IPS-15b (cell line): Measurements from ENCODE around the gene AVP.
"Not testable (repeated sequence)": the region's sequence is repeated elsewhere in the genome, so short reads cannot be mapped to it uniquely, and the experiment has no call there.

ENCODE experiments used
- H3K27me3 ChIP-seq: one replicate; pipeline ENCODE4 v1.6.1; 2013; ENCODE audit warnings: low read length; ENCODE audit not compliant: control insufficient read depth, insufficient read depth
- H3K36me3 ChIP-seq: one replicate; pipeline ENCODE4 v1.6.1; 2013; ENCODE audit warnings: low read length; ENCODE audit not compliant: control insufficient read depth, insufficient read depth
- H3K4me1 ChIP-seq: one replicate; pipeline ENCODE4 v1.6.1; 2013; ENCODE audit warnings: mild to moderate bottlenecking, low read length; ENCODE audit not compliant: control insufficient read depth, insufficient read depth
- H3K4me3 ChIP-seq: one replicate; pipeline ENCODE4 v1.5.1; 2013; ENCODE audit warnings: low read depth, low read length
- H3K9ac ChIP-seq: one replicate; pipeline ENCODE4 v1.6.1; 2013; ENCODE audit warnings: low read depth, mild to moderate bottlenecking, low read length
- H3K9me3 ChIP-seq: one replicate; pipeline ENCODE4 v1.6.1; 2013; ENCODE audit warnings: mild to moderate bottlenecking, low read length; ENCODE audit not compliant: control insufficient read depth, insufficient read depth

AVP gene

DNA sequence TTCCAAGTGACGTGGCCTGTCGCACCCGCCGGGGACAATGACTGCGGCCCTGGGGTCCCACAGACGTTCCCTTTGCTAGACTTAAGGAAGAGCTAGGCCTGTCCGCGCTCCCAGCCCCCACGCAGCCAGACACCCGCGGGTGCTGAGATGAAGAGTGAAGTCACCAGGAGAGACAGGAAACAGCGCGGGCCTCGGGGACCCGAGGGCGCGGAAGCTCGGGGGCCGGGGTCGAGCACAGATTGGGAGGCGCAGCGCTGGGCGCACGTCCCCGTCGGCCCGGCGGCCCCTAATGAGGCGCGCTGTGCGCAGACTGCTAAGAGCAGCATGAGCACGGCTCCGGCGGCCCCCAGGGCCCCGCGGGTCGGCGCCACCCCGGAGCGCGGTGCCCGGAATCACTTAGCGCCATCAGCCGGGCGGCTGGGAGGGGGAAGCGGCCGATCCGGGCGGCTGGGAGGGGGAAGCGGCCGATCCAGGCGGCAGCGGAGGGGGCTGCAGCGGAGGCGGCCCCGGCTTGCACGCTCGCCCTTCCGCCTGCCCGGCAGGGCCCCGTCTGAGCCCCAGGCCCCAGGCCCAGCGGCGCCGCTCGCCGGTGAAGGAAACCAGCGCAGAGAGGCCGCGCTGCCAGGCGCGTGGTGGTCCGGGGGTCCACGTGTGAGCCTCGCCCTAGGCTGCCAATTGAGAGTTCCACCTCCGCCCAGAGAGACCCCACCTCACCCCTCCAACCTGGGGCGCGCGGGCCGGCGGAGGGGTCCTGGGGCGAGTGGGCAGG, 8.3 kb upstream of the AVP start:
- no peaks in the 10 kb centered on the region for H3K36me3 ChIP-seq
- peak overlapping the region; percentile 37 for H3K4me3 ChIP-seq
- H3K9me3 ChIP-seq: no peaks in the 10 kb centered on the region
- H3K4me1 ChIP-seq: no peaks in the 10 kb centered on the region
- H3K9ac ChIP-seq: peak overlapping the region; percentile 47
- peaks cover 20% of the 10 kb centered on the region for H3K27me3 ChIP-seq

- peaks cover 20% of the 10 kb centered on the region for H3K27me3 ChIP-seq
- H3K9me3 ChIP-seq: no peaks in the 10 kb centered on the region
- no peak overlapping the region for H3K4me3 ChIP-seq
- no peak overlapping the region for H3K9ac ChIP-seq
- H3K36me3 ChIP-seq: no peaks in the 10 kb centered on the region
- H3K4me1 ChIP-seq: no peaks in the 10 kb centered on the region
Observed at GRCh38 chr20:3090565-3090964, 6.0 kb upstream of the AVP start.

GRCh38 chr20:3088031-3088430, 3.5 kb upstream of the AVP start:
- no peak overlapping the region for H3K4me3 ChIP-seq
- H3K9me3 ChIP-seq: no peaks in the 10 kb centered on the region
- no peak overlapping the region for H3K9ac ChIP-seq
- H3K4me1 ChIP-seq: peaks cover 2% of the 10 kb centered on the region
- no peaks in the 10 kb centered on the region for H3K36me3 ChIP-seq
- peaks cover 36% of the 10 kb centered on the region for H3K27me3 ChIP-seq

- H3K4me1 ChIP-seq: peaks cover 2% of the 10 kb centered on the region
- H3K9me3 ChIP-seq: no peaks in the 10 kb centered on the region
- peaks cover 42% of the 10 kb centered on the region for H3K27me3 ChIP-seq
- H3K4me3 ChIP-seq: no peak overlapping the region
- H3K36me3 ChIP-seq: no peaks in the 10 kb centered on the region
- H3K9ac ChIP-seq: no peak overlapping the region
Observed at GRCh38 chr20:3085571-3086072, 1.1 kb upstream of the AVP start.

- H3K4me3 ChIP-seq: no peak overlapping the region
- peaks cover 2% of the 10 kb centered on the region for H3K4me1 ChIP-seq
- H3K9ac ChIP-seq: no peak overlapping the region
- H3K9me3 ChIP-seq: no peaks in the 10 kb centered on the region
- no peaks in the 10 kb centered on the region for H3K36me3 ChIP-seq
- peaks cover 43% of the 10 kb centered on the region for H3K27me3 ChIP-seq
Observed at GRCh38 chr20:3084986-3085360, 449 bp upstream of the AVP start.

GRCh38 chr20:3082955-3083952, 1.3 kb downstream of the AVP start:
- peak overlapping the region; percentile 65 for H3K4me3 ChIP-seq
- H3K27me3 ChIP-seq: peaks cover 47% of the 10 kb centered on the region

DNA sequence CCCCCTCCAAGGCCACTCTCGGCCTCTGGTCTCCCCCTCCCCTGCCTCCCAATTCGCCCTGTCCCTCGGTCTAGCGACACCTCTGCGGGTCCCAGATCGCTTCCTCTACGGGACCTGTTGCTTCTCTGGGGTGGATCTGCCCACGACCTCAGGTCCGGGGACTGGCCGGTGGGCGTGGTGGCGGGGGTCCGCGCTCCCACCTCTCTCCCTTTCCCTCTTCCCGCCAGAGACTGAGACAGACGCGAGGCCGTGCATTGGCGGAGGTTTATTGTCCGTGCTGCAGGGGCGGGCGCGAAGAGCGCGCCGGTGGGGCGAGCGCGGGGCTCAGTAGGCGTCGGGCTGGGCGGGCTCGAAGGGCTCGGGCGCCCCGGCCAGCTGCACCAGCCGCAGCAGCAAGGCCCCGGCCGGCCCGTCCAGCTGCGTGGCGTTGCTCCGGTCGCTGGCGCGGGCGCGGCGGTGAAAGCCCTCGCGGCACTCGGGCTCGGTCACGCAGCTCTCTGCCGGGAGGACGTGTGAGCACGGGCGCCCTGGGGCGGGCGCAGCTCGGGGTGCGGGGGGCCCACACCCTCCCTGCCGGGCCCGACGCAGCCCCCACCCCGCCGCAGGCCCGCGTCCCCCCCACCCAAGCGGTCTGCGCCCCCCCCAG, 2.1 kb downstream of the AVP start:
- H3K36me3 ChIP-seq: no peaks in the 10 kb centered on the region
- peaks cover 47% of the 10 kb centered on the region for H3K27me3 ChIP-seq
- peak overlapping the region; percentile 52 for H3K4me3 ChIP-seq
- H3K9ac ChIP-seq: no peak overlapping the region
- peaks cover 2% of the 10 kb centered on the region for H3K4me1 ChIP-seq
- no peaks in the 10 kb centered on the region for H3K9me3 ChIP-seq

More at GRCh38 chr20:3082955-3083952, 1.3 kb downstream of the AVP start:
- H3K9me3 ChIP-seq: no peaks in the 10 kb centered on the region
- H3K4me1 ChIP-seq: peaks cover 2% of the 10 kb centered on the region
- no peaks in the 10 kb centered on the region for H3K36me3 ChIP-seq
- H3K9ac ChIP-seq: no peak overlapping the region

DNA sequence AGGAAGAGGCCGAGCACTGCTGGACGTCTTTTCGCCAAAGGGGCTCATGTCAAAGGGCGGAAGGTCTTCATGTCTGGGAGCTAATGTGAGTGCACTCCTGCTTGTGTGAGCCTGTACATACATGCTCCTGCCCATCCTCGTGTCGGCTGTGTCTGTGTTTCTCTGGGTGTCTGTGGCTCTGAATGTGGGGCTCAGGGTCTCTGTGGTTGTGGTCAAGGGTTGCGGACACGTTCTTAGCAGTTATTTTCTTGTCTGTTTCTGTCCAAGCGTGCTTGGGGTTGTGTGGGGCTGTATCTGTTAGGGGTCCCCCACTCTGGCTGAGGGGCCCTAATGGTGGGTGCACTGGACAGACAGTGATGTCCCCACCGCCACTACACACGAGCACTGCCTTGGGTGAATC, 2.9 kb downstream of the AVP start:
- Histone ChIP-seq H3K27me3 (peaks cover 47% of the 10 kb centered on the region), H3K4me3 (peak overlapping the region; percentile 52)

DNA sequence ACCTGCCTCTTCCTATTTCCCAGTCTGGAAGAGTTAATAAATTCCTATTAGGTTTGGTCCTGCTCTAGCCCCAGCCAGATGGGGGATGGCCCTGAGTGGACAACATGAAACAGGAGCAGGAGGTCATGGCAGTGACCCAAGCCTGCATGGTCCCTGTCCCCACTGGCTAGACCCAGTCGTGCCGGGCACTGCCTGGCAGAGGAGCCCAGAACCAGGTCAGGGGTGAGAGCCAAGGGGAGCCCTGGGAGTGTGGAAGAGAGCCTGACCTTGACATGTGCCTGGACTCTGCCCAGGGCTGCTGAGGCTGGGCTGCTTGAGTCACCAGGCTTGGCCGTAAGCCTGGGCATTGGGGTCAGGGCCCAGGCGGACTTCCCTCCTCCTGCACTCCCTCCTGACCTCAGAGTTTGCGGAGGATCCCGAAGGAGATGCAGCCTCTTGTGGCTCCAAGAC, 3.6 kb downstream of the AVP start:
- Histone ChIP-seq H3K9ac (no peak overlapping the region), H3K27me3 (peaks cover 47% of the 10 kb centered on the region), H3K9me3 (no peaks in the 10 kb centered on the region), H3K36me3 (no peaks in the 10 kb centered on the region), H3K4me3 (no peak overlapping the region), H3K4me1 (peaks cover 2% of the 10 kb centered on the region)

More for the DNA sequence above, 2.9 kb downstream of the AVP start:
- Histone ChIP-seq H3K36me3 (no peaks in the 10 kb centered on the region), H3K9me3 (no peaks in the 10 kb centered on the region), H3K9ac (no peak overlapping the region), H3K4me1 (peaks cover 2% of the 10 kb centered on the region)

DNA sequence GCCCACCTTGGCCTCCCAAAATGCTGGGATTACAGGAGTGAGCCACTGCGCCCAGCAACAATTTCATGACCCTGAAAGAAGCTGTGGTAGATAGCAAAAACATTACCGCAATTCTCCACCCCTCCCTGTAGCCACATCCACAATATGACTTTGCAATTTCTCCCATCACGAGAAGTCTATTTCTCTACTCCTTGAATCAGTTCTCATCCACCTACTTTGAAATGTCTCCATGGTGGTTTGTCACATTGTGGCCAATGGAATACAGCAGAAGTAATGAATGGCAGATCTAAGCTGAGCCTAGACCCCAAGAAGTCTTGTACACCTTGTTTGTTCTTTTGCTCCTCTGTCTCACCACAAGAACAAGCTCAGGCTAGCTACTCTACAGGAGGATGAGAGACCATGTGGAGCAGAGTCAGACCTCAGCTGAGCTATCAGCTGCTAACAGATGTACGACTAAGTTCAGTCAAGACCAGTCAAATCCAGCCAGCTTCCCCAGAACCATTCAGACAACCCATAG, 6.8 kb downstream of the AVP start:
- H3K9me3 ChIP-seq: no peaks in the 10 kb centered on the region
- H3K36me3 ChIP-seq: no peaks in the 10 kb centered on the region
- no peaks in the 10 kb centered on the region for H3K4me1 ChIP-seq
- no peak overlapping the region for H3K9ac ChIP-seq
- no peak overlapping the region for H3K4me3 ChIP-seq
- peaks cover 38% of the 10 kb centered on the region for H3K27me3 ChIP-seq

DNA sequence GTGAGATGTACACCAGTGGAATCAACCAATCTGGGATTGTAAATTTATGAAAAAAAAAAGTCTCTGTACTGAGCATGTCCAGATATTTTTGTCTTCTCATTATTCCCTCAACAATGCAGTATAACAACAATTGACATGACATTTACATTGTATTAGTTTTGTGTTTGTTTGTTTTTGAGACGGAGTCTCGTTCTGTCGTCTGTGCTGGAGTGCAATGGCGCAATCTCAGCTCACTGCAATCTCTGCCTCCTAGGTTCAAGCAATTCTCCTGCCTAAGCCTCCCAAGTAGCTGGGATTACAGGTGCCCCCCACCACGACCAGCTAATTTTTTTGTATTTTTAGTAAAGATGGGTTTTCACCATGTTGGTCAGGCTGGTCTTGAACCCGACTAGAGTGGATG, 9.2 kb downstream of the AVP start:
- H3K36me3 ChIP-seq, H3K9ac ChIP-seq, H3K9me3 ChIP-seq, H3K4me1 ChIP-seq, H3K4me3 ChIP-seq: not testable (repeated sequence)
- peaks cover 32% of the 10 kb centered on the region for H3K27me3 ChIP-seq
